ENCODE data around the gene BCL3.
"Not testable (repeated sequence)": the region's sequence is repeated elsewhere in the genome, so short reads cannot be mapped to it uniquely, and the experiment has no call there.

The BCL3 gene, protein sequence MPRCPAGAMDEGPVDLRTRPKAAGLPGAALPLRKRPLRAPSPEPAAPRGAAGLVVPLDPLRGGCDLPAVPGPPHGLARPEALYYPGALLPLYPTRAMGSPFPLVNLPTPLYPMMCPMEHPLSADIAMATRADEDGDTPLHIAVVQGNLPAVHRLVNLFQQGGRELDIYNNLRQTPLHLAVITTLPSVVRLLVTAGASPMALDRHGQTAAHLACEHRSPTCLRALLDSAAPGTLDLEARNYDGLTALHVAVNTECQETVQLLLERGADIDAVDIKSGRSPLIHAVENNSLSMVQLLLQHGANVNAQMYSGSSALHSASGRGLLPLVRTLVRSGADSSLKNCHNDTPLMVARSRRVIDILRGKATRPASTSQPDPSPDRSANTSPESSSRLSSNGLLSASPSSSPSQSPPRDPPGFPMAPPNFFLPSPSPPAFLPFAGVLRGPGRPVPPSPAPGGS

DNA sequence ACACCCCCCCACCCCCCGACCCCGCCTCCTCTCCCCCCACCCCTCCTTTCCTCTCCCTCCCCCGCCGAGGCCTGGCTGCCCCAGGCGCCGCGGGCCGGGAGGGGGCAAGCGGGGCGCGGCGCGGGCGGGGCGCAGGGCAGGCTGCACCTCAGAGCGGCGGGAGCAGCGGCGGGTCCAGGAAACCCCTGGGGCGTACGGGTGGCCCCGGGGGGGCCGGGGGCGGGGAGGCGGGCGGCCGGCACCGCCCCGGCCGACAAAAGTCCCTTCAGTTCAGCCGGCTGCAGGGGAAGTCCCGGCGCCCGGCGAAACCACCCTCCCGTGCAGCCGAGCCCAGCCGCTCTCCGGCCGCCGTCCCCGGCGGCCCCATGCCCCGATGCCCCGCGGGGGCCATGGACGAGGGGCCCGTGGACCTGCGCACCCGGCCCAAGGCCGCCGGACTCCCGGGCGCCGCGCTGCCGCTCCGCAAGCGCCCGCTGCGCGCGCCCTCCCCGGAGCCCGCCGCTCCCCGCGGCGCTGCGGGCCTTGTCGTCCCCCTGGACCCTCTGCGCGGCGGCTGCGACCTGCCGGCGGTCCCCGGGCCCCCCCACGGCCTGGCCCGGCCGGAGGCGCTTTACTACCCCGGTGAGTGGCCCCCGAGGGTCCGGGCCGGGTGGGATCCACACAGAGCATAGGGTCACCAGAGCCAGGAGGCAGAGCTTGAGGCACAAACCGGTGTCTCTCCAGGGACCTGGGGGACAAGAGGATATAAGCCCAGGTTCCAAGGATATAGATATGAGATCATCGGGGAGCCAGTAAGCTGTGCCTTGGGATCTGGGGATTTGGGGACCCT, at the start of gene BCL3:
TSS of gene BCL3 (plus strand) at position 283 of the 829 bp plus-strand sequence. CDS start at position 366, 83 bp downstream.
- peak; percentile 41 for DNase-seq

DNA sequence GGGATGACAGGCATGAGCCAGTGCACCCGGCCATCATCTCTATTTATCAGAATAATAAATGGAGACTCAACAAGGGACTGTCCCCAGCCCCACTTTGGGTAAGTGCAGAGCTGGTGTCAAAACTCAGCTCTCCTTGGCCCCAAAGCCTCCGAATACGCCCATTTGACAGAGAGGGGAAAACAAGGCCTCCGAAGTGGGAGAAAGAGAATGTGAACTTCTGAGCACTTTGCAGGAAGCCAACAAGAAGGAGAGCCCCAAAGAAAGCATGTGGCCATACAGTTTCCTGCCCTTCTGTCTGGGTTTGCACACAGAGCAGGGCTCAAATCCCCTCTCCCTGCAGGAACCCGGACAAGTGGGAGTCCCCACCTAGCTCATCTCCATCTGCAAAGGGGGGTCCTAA, 48.0 kb upstream of the BCL3 start:
- no peak for DNase-seq

DNA sequence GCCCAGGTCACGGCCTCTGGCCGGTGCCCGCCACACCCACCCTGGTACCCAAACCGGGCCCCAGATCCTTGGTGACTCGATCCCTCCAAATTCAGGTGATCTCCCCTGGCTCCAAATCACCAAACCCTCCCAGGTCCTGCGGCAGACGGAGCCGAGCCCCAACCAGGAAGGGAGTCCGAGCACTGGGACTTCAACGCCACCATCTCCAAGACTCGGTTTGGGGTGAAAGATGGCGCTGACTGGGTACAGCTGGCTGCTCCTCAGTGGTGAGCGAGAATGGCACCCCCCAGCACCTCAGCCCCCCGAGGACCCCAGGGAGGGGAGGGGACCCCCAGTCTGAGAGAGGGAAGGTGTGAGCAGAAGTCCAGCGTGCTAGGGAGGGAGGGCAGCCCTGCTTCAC, 47.3 kb upstream of the BCL3 start:
- no peak for DNase-seq

DNA sequence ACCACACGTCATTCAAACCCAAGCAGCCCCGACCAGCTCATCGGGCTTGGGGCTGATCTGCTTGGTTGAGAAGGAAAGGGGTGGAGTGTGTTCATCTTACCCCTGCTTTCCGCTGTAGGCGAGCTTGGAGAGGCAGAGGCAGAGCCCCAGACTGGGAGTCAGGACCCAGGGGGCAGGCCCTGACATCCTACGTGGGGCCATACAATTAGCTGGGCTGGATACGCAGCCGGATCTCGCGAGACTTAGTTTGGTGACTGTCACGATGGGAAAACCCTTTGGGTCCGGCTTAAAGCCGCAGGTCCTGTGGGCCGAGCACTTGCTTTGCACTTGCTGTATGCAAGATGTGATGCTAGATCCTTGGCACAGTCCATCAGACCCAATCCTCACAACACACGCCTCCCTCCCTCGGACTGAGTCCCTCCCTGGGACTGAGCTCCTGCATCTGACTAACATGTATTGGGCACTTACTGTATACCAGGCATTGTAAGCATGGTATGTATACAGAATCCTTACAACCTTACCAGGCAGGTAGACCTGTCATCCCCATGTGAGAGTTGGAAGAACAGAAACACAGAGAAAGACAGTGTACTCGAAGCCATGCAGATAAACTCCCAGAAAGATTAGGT, 45.8 kb upstream of the BCL3 start:
- no peak for DNase-seq

DNA sequence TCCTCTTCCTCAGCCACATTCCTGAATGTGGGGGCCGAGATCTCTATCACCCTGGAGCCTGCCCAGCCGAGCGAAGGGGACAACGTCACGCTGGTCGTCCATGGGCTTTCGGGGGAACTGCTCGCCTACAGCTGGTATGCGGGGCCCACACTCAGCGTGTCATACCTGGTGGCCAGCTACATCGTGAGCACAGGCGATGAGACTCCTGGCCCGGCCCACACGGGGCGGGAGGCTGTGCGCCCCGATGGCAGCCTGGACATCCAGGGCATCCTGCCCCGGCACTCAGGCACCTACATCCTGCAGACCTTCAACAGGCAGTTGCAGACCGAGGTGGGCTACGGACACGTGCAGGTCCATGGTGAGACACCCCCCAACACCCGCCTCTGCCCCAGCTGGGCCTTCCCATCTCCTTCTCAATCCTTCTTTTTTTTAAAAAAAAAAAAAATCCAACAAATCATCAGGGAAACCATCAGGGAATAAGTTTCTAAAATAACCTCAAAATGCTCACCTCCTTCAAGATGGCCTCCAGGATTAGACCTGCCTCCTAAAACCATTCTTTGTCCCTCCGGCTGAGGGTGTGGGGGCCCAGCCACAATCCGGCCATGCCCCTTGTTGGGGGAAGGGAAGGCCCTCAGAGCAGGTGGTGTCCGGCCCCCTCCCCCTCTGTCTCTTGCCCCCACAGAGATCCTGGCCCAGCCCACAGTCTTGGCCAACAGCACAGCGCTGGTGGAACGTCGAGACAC, 45.0 kb upstream of the BCL3 start:
- no peak for DNase-seq

DNA sequence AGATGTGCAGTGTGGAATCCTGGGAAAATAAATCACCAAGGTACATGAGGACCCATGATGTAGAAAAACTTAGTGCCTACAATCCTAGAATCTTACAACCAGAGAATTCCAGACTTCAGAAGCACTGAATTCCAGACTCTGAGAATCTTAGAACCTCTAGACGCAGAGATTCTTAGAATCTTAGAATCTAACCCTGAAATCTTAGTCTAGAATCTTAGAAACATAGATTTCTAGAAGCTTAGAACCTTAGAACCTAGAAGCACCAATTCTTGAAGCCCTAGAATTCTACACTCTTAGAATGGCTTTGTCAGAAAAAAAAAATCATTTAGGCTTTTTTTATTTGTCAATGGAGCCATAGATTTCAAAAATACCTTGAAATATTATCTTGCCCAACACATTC, 43.5 kb upstream of the BCL3 start:
- no peak for DNase-seq

DNA sequence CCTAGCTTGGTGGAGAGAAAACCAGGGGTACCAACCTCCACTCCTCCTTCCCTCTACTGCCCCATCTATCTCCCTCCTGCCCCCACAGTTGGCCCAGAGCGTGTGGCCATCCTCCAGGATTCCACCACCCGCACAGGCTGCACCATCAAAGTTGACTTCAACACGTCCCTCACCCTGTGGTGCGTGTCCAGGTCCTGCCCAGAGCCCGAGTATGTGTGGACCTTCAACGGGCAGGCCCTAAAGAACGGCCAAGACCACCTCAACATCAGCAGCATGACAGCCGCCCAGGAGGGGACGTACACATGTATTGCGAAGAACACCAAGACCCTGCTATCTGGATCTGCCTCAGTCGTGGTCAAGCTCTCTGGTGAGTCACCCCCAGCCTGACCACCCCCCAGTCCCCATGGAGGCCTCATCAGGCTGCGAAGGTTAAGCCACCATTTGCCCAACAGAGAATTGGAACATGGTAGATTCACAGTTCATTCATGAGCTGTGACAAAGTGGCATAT, 43.0 kb upstream of the BCL3 start:
- DNase-seq: no peak

DNA sequence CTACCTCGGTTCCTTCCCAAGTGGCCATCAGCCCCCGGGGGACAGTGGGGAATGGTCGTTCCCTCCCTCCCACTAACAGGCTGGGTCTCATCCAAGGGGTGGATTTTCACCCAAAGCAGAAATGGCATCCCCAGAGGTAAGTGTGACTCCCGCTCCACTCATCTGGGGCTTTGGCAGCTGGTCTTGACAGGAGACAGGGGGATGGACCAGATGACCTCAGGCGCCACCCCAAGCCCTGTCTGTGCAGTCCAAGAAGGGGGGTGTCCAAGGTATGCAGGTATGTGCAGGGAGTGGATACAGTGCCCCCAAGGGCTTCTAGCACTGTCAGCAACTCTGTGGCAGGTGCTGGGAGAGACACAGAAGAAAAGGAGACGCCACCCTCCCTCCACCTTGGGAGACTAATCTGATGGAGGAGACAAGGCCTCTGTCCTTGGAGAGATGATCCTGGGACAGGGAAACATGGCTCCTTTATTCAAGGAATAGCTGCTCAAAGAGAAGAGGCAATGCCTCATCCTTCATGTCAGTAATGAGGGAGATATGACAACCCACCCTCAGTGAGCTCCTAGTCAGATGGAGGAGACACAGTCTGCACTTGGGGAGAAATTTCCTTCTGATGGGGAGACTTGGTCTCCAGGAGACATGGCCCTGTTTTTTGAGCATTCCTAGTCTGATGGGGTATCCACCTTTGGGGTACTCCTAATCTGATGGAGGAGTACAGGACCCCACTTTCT, 41.8 kb upstream of the BCL3 start:
- DNase-seq: no peak

DNA sequence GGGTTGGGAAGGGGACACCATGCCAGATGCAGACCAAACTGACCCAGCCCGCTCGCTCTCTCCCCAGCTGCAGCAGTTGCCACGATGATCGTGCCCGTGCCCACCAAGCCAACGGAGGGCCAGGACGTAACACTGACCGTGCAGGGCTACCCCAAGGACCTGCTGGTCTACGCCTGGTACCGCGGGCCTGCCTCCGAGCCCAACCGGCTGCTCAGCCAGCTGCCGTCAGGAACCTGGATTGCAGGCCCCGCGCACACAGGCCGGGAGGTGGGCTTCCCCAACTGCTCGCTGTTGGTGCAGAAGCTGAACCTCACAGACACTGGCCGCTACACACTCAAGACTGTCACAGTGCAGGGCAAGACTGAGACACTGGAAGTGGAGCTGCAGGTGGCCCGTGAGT, 40.7 kb upstream of the BCL3 start:
- no peak for DNase-seq

DNA sequence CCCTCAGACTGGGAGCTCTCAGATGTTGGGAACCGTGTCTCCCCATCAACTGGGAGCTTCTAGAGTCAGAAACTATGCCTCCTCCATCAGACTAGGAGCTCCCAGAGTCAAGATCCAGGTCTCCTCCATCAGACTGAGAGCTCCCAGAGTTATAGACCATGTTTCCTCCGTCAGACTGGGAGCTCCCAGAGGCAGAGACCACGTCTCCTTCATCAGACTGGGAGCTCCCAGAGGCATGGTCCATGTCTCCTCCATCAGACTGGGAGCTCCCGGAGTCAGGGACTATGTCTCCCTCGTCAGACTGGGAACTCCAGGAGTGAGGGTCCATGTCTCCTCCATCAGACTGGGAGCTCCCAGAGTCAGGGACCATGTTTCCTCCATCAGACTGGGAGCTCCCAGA, 39.6 kb upstream of the BCL3 start:
- DNase-seq: no peak

DNA sequence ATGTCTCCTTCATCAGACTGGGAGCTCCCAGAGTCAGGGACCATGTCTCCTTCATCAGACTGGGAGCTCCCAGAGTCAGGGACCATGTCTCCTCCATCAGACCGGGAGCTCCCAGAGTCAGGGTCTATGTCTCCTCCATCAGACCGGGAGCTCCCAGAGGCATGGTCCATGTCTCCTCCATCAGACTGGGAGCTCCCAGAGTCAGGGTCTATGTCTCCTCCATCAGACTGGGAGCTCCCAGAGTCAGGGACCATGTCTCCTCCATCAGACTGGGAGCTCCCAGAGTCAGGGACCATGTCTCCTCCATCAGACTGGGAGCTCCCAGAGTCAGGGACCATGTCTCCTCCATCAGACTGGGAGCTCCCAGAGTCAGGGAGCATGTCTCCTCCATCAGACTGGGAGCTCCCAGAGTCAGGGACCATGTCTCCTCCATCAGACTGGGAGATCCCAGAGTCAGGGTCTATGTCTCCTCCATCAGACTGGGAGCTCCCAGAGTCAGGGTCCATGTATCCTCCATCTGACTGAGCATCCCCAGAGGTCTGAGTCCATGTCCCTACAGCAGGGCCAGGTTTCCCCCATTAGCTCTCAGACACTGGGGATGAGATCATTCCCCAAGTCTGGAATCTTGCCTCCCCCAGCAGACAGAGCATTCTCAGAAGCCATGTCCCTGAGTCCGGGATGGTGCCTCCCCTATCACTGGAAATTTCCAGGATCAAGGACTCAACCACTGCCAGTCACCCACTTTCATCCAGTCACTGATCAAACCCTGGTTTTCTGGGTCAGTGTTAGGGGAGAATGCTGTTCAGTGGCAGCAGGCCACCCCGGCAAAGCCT, 38.9 kb upstream of the BCL3 start:
- not testable (repeated sequence) for DNase-seq

DNA sequence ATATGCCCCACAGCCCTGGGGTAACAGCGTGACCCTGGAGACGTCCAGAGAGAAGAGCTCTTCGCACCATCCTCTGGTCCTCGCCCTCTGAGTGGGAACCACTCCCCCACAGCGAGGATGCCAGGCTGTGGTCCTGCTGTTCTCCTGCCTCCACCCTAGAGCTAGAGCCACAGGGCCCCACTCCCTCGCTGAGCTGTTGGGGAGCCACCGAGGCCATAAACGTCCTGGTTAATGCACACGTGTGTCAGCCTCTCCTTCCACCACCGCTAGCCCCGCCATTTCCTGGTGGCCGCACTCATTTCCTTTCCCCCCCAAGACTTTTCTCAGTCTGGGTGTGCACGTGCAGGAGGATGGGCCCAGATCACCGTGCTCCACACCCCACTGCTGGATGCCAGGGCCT, 38.0 kb upstream of the BCL3 start:
- no peak for DNase-seq

DNA sequence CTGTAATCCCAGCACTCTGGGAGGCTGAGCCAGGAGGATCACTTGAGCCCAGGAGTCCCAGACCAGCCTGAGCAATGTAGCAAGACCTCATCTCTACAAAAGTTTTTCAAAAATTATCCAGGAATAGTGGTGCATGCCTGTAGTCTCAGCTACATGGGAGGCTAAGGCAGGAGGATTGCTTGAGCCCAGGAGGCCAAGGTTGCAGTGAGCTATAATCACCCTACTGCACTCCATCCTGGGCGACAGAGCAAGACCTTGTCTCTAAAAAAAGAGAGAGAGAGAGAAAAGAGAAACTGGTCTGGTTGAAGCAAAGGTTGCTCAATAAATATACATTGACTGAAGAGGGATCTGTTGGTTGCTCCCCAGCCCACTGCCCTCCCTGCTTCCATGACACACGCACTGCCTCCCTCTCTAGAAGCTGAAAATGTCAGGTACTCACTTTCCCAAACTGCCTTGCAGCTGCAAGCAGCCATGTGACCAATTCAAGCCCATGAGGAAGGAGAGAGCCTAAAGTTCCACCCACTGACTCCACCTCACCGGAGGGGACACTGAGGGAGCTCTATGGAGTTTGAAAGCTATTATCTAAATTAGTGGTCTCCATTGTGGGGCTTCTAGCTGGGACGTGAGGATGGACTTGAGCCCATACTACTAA, 35.5 kb upstream of the BCL3 start:
- no peak for DNase-seq

DNA sequence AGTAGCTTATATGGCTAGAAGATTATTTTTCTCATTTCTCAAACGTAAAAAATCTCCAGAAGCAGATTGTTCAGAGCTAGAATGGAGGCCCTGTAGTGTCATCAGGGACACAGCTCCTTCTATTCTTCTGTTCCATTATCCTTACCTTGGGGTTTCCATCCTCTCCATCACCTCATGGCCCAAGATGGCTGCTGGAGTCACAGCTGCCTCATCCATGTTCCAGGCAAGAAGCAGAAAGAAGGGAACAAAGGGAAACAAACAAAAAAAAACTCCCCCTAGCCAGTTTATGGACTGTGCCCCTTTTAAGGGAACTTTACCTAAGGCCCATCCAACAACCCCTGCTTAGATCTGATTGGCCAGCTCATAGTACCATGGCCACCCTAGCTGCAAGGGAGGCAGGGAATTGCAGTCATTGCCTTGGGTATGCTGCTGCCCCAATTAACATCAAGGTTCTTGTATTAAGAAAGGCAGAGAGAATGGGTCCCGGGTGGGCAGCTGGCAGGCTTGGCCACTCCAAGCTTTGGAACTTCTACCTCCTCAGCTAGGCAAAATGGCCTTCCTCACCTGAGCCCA, 33.8 kb upstream of the BCL3 start:
- DNase-seq: no peak

DNA sequence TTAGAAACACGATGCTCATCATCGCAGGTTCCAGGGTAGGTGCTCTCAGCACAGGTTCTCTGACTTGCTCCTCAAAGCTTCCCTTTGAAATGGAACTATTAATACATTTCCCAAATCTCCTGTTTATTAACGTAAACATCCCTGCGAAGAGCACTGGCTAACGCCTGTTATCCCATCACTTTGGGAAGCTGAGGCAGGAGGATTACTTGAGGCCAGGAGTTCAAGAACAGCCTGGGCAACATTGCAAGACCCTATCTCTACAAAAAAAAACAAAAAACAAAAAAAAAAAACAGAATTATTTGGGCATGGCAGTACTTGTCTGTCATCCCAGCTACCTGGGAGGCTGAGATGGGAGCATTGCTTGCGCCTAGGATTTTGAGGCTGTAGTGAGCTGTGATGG, 30.9 kb upstream of the BCL3 start:
- DNase-seq: no peak

DNA sequence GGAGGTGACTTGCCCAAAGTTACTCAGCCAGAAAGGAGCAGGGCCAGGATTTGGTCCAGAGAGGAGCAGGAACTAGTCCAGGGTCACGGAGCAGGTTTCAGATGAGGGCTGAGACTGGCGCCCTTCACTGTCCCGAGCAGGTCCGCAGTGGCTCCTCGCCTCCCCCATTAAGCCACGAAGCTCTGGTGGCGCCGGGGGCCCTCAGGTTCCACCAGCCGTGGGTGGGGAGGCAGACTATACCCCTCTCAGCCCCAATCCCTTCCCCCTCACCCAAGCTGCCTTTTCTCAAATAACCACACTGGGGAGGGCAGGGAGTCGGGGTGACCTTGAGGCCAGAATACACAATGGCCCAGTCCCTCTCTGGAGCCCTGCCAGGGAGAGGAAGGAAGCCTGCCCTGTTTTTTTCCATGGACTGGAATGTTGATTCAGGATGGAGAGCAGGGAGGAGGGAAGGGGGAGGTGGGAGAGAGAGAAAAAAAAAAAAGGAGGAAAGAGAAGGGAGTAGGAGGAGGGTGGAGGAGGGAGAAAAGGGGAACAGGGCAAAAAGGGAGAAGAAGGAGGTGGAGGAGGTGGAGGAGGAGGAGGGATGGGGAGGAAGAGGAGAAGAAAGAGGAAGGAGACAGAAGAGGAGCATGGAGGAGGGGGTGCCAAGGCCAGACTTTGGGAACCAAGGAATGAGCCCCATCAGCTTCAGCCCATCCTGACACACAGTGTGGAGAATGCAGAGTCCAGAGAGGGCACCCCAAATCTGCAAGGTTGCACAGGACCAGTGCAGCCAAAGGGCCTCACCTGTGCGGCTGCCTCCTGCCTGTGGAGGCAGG, 29.9 kb upstream of the BCL3 start:
- no peak for DNase-seq

DNA sequence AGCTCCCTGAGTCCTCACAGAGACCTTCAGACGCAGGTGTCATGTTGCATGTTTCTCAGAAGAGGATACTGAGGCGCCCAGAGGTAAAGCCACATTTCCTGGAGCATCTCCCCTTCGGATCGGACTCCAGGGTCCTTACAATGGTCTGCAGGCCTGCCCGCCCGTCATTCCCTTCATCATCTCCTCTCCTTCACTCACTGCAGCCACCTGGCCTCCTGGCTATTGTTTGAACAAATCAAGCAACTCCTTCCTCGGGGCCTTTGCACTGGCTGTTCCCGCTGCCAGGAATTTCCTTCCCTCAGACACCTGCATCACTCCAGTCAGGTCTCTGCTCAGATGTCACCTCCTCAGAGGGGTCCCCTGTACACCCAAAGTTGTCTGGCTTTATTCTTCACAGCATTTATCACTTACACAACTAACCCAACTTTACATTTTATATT, 29.2 kb upstream of the BCL3 start:
- no peak for DNase-seq

DNA sequence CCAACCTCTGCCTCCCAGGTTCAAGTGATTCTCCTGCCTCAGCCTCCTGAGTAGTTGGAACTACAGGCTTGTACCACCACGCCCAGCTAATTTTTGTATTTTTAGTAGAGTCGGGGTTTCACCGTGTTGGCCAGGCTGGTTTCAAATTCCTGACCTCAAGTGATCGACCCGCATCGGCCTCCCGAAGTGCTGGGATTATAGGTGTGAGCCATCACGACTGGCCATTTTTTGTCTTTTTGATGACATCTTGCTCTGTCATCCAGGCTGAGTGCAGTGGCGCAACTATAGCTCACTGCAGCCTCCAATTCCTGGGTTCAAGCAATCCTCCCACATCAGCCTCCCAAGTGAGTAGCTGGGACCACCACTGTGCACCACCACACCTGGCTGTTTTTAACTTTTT, 28.1 kb upstream of the BCL3 start:
- not testable (repeated sequence) for DNase-seq

DNA sequence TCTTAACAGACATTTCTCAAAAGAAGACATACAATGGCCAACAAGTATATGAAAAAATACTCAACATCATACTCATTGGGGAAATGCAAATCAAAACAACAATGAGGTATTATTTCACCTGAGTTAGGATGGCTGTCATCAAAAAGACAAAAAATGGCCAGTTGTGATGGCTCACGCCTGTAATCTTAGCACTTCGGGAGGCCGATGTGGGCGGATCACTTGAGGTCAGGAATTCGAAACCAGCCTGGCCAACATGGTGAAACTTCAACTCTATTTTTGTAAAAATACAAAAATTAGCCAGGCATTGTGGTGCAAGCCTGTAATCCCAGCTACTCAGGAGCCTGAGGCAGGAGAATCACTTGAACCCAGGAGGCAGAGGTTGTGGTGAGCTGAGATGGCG, 27.6 kb upstream of the BCL3 start:
- DNase-seq: no peak
